ENCODE results near the gene GRIP2.

The GRIP2 gene

DNA sequence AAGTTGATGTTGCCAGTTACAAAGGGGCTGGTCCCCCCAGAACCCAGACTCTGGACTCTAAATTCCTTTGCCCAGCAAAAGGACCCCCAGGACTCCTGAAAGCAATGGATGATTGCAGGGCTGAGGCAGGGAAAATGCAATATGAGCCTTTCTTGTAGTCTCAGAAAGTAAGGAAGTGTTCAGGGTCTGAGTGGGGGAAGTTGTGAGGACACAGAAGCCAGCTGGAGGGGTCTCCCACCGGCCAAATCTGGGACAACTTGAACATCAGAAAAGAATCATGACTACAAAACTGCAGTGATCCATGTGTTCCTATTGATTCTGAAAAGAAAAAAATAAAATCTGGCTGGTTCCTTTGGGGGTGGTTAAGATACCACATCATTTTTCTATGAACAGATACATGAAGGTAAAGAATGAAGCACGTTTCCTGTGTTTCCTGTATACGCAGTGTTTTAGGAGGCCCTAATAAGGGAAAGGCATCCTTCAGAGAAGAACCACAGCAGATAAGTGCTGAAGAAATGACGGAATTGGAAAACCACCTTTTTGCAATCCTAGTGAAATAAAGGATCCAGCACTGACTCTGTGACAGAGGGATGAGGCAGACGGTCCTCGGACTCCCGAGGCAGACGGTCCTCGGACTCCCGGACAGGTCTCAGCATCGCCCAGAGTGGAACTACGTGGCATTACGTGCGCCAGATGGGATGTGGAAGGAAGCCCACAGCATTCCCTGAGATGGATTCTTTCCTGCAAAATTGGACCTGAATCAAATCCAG lies 22.2 kb upstream of the GRIP2 start:
- no peak overlapping the region for H3K4me3 ChIP-seq (ENCODE audit: low read length)
- no peak for TF ChIP-seq CTCF (IDR thresholded peaks at IDR 0.05; ENCODE audit: insufficient read depth, low read depth, low read length, missing control alignments)
- no peak for DNase-seq (ENCODE audit: low read depth)

GRCh38 chr3:14561051-14561960 lies 21.2 kb upstream of the GRIP2 start:
- TF ChIP-seq CTCF (IDR thresholded peaks at IDR 0.05; ENCODE audit: insufficient read depth, low read depth, low read length, missing control alignments), result no peak
- peak; percentile 31 for DNase-seq (ENCODE audit: low read depth)

DNA sequence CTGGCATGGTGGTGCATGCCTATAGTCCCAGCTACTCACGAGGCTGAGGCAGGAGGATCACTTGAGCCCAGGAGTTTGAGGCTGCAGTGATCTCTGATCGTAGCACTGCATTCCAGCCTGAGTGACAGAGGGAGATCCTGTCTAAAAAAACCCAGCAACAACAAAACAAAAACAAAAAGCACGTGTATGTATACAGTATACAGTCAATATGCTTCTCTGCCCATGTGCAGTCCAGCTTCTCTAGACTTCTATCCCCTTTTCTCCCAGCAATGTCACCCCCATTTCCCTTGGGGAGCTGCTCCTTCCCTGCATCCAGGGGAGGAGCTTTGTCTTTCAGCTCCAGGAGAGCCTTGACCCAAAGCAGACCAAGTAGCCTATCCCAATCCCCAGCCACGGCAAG lies 20.0 kb upstream of the GRIP2 start:
- no peak for TF ChIP-seq CTCF (IDR thresholded peaks at IDR 0.05; ENCODE audit: insufficient read depth, low read depth, low read length, missing control alignments)
- H3K4me3 ChIP-seq (ENCODE audit: low read length), result no peak overlapping the region
- DNase-seq (ENCODE audit: low read depth), result no peak

More at GRCh38 chr3:14561051-14561960, 21.2 kb upstream of the GRIP2 start:
- H3K4me3 ChIP-seq (ENCODE audit: low read length), result no peak overlapping the region

DNA sequence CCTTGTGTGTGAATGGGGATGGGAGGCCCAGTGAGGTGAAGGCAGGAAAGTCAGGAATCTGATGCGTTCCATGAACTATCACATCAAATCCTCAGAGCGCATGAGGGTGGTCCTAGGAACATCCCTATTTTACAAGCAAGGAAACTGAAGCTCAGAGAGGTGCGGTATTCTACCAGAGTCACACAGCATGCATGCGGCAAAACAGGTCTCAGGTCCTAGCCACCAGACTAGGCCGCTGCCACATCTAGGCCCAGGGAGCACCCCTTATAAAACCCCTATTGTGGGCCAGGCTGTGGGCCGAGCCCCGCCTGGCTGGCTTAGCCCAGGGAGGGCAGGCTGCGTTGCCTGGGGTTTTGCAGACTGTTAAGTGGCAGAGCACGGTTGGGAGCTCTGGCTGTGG lies 17.9 kb upstream of the GRIP2 start:
- TF ChIP-seq CTCF (IDR thresholded peaks at IDR 0.05; ENCODE audit: insufficient read depth, low read depth, low read length, missing control alignments), result no peak

DNA sequence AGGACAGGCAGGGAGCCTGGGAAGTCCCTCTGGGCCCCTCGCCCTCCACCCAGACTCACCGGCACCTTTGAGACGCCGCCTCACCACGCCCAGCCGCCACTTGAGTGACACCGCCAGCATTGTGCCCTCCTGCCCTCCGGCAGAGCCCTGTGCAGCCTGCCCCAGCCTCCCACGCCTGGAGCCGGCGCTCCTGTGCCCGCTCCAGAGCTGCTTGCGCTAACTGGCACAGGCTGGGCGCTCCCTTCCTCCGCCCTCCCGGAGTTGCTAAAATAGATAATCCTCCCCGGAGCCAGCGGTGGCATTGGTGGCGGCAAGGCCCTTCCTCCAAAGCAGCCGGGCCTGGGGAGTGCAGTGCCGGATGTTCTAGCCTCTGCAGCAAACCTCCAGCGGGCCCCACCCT lies 15.7 kb upstream of the GRIP2 start:
- H3K4me3 ChIP-seq (ENCODE audit: low read length), result no peak overlapping the region
- TF ChIP-seq CTCF (IDR thresholded peaks at IDR 0.05; ENCODE audit: insufficient read depth, low read depth, low read length, missing control alignments), result no peak
- DNase-seq (ENCODE audit: low read depth), result peak; percentile 23

More for the DNA sequence above, 17.9 kb upstream of the GRIP2 start:
- no peak overlapping the region for H3K4me3 ChIP-seq (ENCODE audit: low read length)
- DNase-seq (ENCODE audit: low read depth), result no peak

DNA sequence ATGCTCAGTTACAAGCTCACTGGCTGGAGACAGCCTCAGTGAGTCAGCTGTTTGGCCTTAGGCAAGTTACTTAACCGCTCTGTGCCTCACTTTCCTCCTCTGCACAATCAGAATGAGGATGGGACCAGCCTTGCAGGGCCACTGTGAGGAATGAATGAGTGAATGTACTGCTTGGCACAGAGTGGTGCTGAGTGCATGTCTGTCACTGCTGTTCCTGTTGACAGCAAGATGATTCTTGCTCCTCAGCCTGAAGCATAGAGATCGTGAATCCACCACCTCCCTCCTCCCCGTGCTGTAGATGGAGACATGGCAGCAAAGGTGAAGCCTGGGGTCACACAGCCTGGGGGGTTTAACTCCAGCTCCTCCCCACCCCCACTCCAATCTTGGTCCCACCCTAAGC lies 14.6 kb upstream of the GRIP2 start:
- DNase-seq (ENCODE audit: low read depth), result no peak
- TF ChIP-seq CTCF (IDR thresholded peaks at IDR 0.05; ENCODE audit: insufficient read depth, low read depth, low read length, missing control alignments), result no peak
- no peak overlapping the region for H3K4me3 ChIP-seq (ENCODE audit: low read length)
